ENCODE data around the gene RNF34.

DNA sequence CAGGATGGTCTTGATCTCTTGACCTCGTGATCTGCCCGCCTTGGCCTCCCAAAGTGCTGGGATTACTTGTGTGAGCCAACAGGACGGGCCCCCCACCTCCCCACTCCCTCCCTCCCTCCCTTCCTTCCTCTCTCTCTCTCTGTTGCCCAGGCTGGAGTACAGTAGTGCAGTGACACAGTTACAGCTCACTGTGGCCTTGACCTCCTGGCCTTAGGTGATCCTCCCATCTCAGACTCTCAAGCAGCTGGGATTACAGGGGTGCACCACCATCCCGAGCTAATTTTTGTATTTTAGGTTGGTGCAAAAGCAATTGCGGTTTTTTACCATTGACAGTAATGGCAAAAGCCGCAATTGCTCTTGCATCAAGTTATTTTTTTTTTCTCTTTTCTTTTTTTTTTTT is 28.5 kb upstream of the RNF34 start:
- TF ChIP-seq POLR2AphosphoS5 (IDR thresholded peaks at IDR 0.05; ENCODE audit: low read depth, low read length) (no peak), POLR2A (IDR thresholded peaks at IDR 0.05; ENCODE audit: low read depth, low read length) (no peak), TAF1 (IDR thresholded peaks at IDR 0.05; ENCODE audit: low read depth, low read length) (no peak), SPI1 (IDR thresholded peaks at IDR 0.05; ENCODE audit: low read depth, low read length) (no peak), POU2F2 (IDR thresholded peaks at IDR 0.05; ENCODE audit: low read depth, low read length) (no peak)
